Measurements from ENCODE around the gene NEK10. TPM values are rescaled to one million over a fixed set of nuclear protein-coding genes. Genes with fewer than 3 reads are reported as not detected.

NEK10 gene
- polyA plus RNA-seq, 2 of the 4 experiments (the other 2 are of a cell fraction), result 1.7 to 2.9 TPM

DNA sequence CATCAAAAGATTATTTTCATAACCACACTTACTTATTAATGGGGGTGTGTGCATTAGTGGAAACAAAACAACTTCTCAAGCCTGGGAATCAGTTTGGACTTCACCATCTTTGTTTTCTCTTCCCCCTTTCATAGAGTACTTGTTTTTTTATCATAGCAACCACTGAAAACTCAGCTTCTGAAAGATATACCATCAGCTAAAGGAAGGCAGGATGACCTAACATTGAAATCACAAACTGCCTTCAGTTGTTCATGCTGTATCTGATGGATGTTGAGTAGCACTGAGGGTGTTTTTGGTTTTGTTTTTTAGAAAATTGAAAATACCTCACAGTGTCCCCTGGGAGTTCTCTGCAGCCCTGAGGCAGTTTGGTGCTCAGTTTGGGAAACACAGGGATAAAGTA is 46.5 kb downstream of the NEK10 start:
- POLR2A ChIA-PET, result no interaction called here
- Histone ChIP-seq H3K9me3 (no peaks in the 10 kb centered on the region), H3K4me3 (no peak overlapping the region), H3K4me2 (no peak overlapping the region), H3K4me1 (peaks cover 30% of the 10 kb centered on the region), H3K27ac (no peak overlapping the region)
- no peak for TF ChIP-seq USF2 (IDR thresholded peaks at IDR 0.05)
- TF ChIP-seq RCOR1 (IDR thresholded peaks at IDR 0.05; ENCODE audit: low read depth, low read length), result no peak
- TF ChIP-seq ELK1 (IDR thresholded peaks at IDR 0.05; ENCODE audit: low read depth, low read length), result no peak
- no peak for TF ChIP-seq ZSCAN20 (CRISPR knock-in tag; IDR thresholded peaks at IDR 0.05)
- TF ChIP-seq RNF2 (IDR thresholded peaks at IDR 0.05; ENCODE audit: borderline replicate concordance, low read depth), result no peak
- FAIRE-seq (no peak), DNase-seq (ENCODE audit: low read depth in 1 of 2, low spot score in 1 of 2) (no peak), ATAC-seq (no peak)
- CTCF ChIA-PET, result interaction anchor here (0.7 to 2.1 kb wide), 3 partner anchors 145 to 359 kb away, joined by 3 to 9 read pairs (median 3); no protein-coding TSS in a partner anchor

GRCh38 chr3:27319847-27320526 is 49.2 kb downstream of the NEK10 start:
- Histone ChIP-seq H3K4me2 (no peak overlapping the region), H3K9me3 (no peaks in the 10 kb centered on the region), H3K4me1 (peaks cover 8% of the 10 kb centered on the region; the same call in 2 of the 3 replicates), H3K27ac (no peak overlapping the region), H3K4me3 (no peak overlapping the region)
- WGBS (ENCODE audit: missing lambda C conversion rate), result 55% methylated on average over 9 of the region's 9 CpGs
- ATAC-seq (no peak), DNase-seq (ENCODE audit: low read depth in 1 of 2, low spot score in 1 of 2) (no peak), FAIRE-seq (no peak)
- CTCF ChIA-PET, result no interaction called here
- POLR2A ChIA-PET, result no interaction called here
- TF ChIP-seq HMGXB4 (CRISPR knock-in tag; IDR thresholded peaks at IDR 0.05; ENCODE audit: borderline replicate concordance) (no peak), CBX2 (IDR thresholded peaks at IDR 0.05; ENCODE audit: borderline replicate concordance, low read depth) (no peak), RAD21 (conservative IDR thresholded peaks at IDR 0.05 in 1 of 2, IDR thresholded peaks at IDR 0.05 in 1 of 2) (no peak), EHMT2 (IDR thresholded peaks at IDR 0.05; ENCODE audit: low read depth) (no peak), EP300 (IDR thresholded peaks at IDR 0.05) (no peak), HOXB5 (CRISPR knock-in tag; IDR thresholded peaks at IDR 0.05) (no peak), TP53 (CRISPR knock-in tag; IDR thresholded peaks at IDR 0.05) (no peak), KDM1A (IDR thresholded peaks at IDR 0.05; ENCODE audit: low read depth) (no peak)
- TF ChIP-seq, protein P1, sequence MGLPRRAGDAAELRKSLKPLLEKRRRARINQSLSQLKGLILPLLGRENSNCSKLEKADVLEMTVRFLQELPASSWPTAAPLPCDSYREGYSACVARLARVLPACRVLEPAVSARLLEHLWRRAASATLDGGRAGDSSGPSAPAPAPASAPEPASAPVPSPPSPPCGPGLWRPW (IDR thresholded peaks at IDR 0.05), result no peak

DNA sequence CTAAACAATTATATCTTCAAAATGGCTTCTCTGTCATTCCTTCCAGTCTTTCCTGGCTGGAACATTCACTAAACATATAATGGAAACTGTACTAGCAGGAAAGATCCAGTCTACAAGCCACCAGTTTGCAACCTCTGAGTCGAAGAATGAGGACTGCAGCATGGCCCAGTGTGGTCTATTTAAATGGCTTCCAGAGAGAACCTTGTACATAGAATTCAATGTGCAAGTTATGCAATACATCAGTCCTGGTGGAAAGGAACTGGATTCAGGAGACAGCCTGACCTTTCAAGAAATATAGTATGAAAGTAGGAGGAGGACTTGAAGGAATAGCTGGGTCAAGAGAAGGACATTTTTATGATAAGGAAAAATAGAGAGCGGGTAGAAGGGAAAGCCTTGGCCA is 49.9 kb downstream of the NEK10 start:
- 90% methylated on average over 2 of the region's 2 CpGs for WGBS (ENCODE audit: missing lambda C conversion rate)
- Histone ChIP-seq H3K4me2 (no peak overlapping the region), H3K4me1 (0 out of 3 replicates have a peak, but pooled peaks cover 1% of the 10 kb centered on the region), H3K9me3 (no peaks in the 10 kb centered on the region), H3K4me3 (no peak overlapping the region), H3K27ac (no peak overlapping the region)
- TF ChIP-seq, protein P1 (IDR thresholded peaks at IDR 0.05), result no peak
- TF ChIP-seq RFX5 (IDR thresholded peaks at IDR 0.05), result no peak
- TF ChIP-seq EHF (CRISPR knock-in tag; IDR thresholded peaks at IDR 0.05), result no peak
- no peak for TF ChIP-seq HOXB13 (CRISPR knock-in tag; IDR thresholded peaks at IDR 0.05; ENCODE audit: low read depth)
- no peak for TF ChIP-seq NPAS2 (CRISPR knock-in tag; IDR thresholded peaks at IDR 0.05; ENCODE audit: borderline replicate concordance)
- ChIA-PET POLR2A (no interaction called here), CTCF (no interaction called here)
- DNase-seq (ENCODE audit: low read depth in 1 of 2, low spot score in 1 of 2) (no peak), ATAC-seq (no peak), FAIRE-seq (no peak)

Data from A549 (cell line).